ENCODE data around the gene NKRF. TPM values are rescaled to one million over a fixed set of nuclear protein-coding genes. Genes with fewer than 3 reads are reported as not detected.

NKRF gene
- total RNA-seq, result 8.2 and 8.9 TPM in 2 replicates

GRCh38 chrX:119606280-119607017, at the start of gene NKRF:
Gene NKRF (minus strand): TSS chrX:119606424.

GRCh38 chrX:119574394-119575266, 31.6 kb downstream of the NKRF start, which contains the start of gene UBE2A:
Gene UBE2A (plus strand): TSS chrX:119574563. CDS start chrX:119574712, 149 bp downstream.

GRCh38 chrX:119565107-119565663, 41.0 kb downstream of the NKRF start, which contains the start of gene STEEP1:
Gene STEEP1 (minus strand): TSS chrX:119565409. CDS start chrX:119565355, 54 bp downstream.

Small RNAs within 50 kb of the gene (small RNA-seq; reads per million reads assigned to genes)
- gene MIR766, result 0.90 reads per million, percentile 55 among the genes with 10 or more reads in this experiment

Other genes starting within 250 kb of the NKRF start
- gene SLC25A43, start 207.1 kb downstream of the NKRF start, total RNA-seq, result 16.0 and 20.5 TPM in 2 replicates
- gene SLC25A5, start 138.0 kb downstream of the NKRF start, total RNA-seq, result 293 and 307 TPM in 2 replicates
- 23.8 and 28.5 TPM in 2 replicates for gene STEEP1, start 41.0 kb downstream of the NKRF start, total RNA-seq
- 27.4 and 39.6 TPM in 2 replicates for gene UBE2A, start 31.9 kb downstream of the NKRF start, total RNA-seq
- 22.2 and 22.3 TPM in 2 replicates for gene SEPTIN6, start 86.7 kb upstream of the NKRF start, total RNA-seq
- gene SOWAHD, start 152.2 kb upstream of the NKRF start, total RNA-seq, result not detected in 2 replicates
- gene RPL39, start 185.2 kb upstream of the NKRF start, total RNA-seq, result 1,848 and 2,607 TPM in 2 replicates
- 2.0 and 2.5 TPM in 2 replicates for gene UPF3B, start 246.5 kb upstream of the NKRF start, total RNA-seq

Data from vein endothelial cell (primary cell).